Common myeloid progenitor, CD34-positive (primary cell): ENCODE results near the gene MYZAP.

ENCODE experiments used
- CTCF ChIA-PET: fragments of 350-600 bp; sonication (Branson Sonifier 250); formaldehyde crosslinking; loops from one replicate; lab custom pipeline; 2021; ENCODE audit warnings: antibody characterized with exemption; lab: Charles Lee
- POLR2A ChIA-PET: fragments of 350-600 bp; sonication (Branson Sonifier 250); formaldehyde crosslinking; loops from one replicate; lab custom pipeline; 2021; ENCODE audit warnings: antibody characterized with exemption; lab: Charles Lee
- DNase-seq, 3 donors: peaks; one replicate each; pipeline versions ENCODE4 v3.0.0 to v3.0.0-alpha.2; 2013
- H3K27ac ChIP-seq, 2 experiments: 1 replicate in 1 of 2; 2 replicates in 1 of 2; pipeline ENCODE4 v1.7.0; 2013; ENCODE audit warnings: inconsistent platforms in 2 of 2, low read length in 2 of 2, mild to moderate bottlenecking in 2 of 2, low read depth in 1 of 2, moderate library complexity in 1 of 2; ENCODE audit not compliant: severe bottlenecking in 2 of 2, insufficient read depth in 1 of 2, poor library complexity in 1 of 2
- H3K27me3 ChIP-seq, 5 experiments: replicated peaks in 2 of 5; 1 replicate in 3 of 5; 2 replicates in 2 of 5; pipeline versions ENCODE4 v1.6.1 to v1.7.0; 2013; ENCODE audit warnings: low read length in 4 of 5, mild to moderate bottlenecking in 2 of 5, moderate library complexity in 2 of 5, inconsistent platforms in 1 of 5; ENCODE audit not compliant: insufficient read depth in 5 of 5, control insufficient read depth in 4 of 5
- H3K36me3 ChIP-seq, 4 experiments: 1 replicate in 2 of 4; 2 replicates in 2 of 4; pipeline versions ENCODE4 v1.6.1 to v1.7.0; 2013; ENCODE audit warnings: low read length in 3 of 4, control low read depth in 1 of 4, mild to moderate bottlenecking in 1 of 4; ENCODE audit not compliant: control insufficient read depth in 4 of 4, insufficient read depth in 4 of 4
- H3K4me1 ChIP-seq, 4 experiments: 1 replicate in 3 of 4; 2 replicates in 1 of 4; pipeline versions ENCODE4 v1.6.1 to v1.7.1; 2013; ENCODE audit warnings: low read length in 3 of 4, mild to moderate bottlenecking in 3 of 4, control low read depth in 1 of 4, inconsistent platforms in 1 of 4, moderate library complexity in 1 of 4; ENCODE audit not compliant: control insufficient read depth in 4 of 4, insufficient read depth in 4 of 4; ENCODE audit errors: control extremely low read depth in 1 of 4
- H3K4me3 ChIP-seq, 7 experiments: 1 replicate in 4 of 7; 2 replicates in 3 of 7; pipeline versions ENCODE4 v1.5.1 to v1.7.0; 2013; ENCODE audit warnings: mild to moderate bottlenecking in 7 of 7, low read length in 6 of 7, moderate library complexity in 6 of 7, inconsistent platforms in 2 of 7, low read depth in 2 of 7, control low read depth in 1 of 7; ENCODE audit not compliant: insufficient read depth in 4 of 7, control insufficient read depth in 1 of 7; ENCODE audit errors: extremely low read depth in 1 of 7
- H3K9me3 ChIP-seq, 5 experiments: 1 replicate in 4 of 5; 2 replicates in 1 of 5; pipeline versions ENCODE4 v1.6.1 to v1.7.1; 2013; ENCODE audit warnings: low read length in 4 of 5, mild to moderate bottlenecking in 2 of 5, inconsistent platforms in 1 of 5, low read depth in 1 of 5, moderate library complexity in 1 of 5; ENCODE audit not compliant: control insufficient read depth in 4 of 5, insufficient read depth in 2 of 5; ENCODE audit errors: control extremely low read depth in 1 of 5
- WGBS: methylation state at CpG from one replicate; pipeline ENCODE4 v1.1.5; 2013; ENCODE audit not compliant: insufficient coverage; 5-methylcytosine and 5-hydroxymethylcytosine counted together

Gene MYZAP

DNA sequence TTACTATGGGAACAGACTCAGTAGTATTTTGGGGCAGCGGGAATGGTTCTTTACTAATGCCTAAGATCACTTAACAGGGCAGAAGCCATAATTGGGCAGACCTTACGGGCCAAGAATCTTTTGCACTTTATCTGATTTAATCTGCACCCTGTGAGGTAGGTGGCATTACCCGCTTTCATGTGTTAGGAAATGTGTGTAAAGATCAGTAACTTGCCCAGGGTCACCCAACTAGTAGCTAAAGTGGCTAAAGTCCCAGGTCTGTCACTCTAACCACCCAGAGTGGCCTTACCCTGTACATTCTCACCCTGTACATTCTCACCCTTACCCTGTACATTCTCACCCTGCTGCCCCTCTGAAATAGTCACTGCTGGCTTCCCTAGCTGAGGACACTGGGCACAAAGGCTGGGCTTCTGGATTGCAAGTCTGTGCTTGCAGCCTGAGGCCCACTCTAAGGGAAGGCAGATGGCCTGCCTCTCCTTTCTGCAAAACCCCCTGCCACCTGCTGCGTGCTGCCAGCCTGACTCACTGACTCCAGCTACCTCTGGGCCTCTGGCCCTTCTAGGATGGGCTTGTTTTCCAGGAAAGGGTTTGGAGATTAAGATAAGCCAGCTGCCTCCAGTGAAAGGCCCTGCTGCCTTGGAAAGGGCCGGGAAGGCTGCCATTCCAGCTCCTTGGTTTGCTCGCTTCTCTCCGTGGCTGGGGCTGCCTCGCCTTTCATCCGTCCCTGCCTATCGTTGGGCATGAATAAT lies 37.5 kb upstream of the MYZAP start:
- H3K36me3 ChIP-seq: no peaks in the 10 kb centered on the region
- peaks cover 0 to 2% (median 0%) of the 10 kb centered on the region in 5 experiments for H3K9me3 ChIP-seq
- WGBS: 86% methylated on average over 8 of the region's 10 CpGs
- no peak for DNase-seq
- peaks cover 0 to 1% (median 0%) of the 10 kb centered on the region in 5 experiments for H3K27me3 ChIP-seq
- ChIA-PET CTCF (interaction anchor here (0.7 to 4.8 kb wide), 3 partner anchors 11 to 57 kb away, joined by 3 to 18 read pairs (median 3); no protein-coding TSS in a partner anchor), POLR2A (no interaction called here)
- H3K4me3 ChIP-seq: no peak overlapping the region
- no peak overlapping the region for H3K27ac ChIP-seq
- H3K4me1 ChIP-seq: no peaks in the 10 kb centered on the region

DNA sequence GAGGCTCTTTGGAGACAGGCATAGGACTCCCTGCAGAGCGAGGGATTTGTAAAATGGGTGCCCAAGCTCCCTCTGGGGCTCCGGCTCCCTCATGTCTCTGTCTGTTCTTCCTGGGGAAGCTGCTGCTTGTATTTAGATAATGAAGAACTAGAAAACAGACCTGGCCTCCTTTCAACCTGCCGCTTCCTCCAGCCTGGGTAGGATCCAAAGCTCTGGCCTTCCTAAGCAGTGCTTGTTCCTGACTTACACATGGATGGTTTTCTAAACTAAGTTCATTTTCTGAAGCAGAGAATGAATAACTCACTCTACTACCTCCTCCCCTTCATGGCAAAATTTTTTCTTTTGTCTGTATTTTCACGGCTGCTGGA lies 36.9 kb upstream of the MYZAP start:
- Histone ChIP-seq H3K27ac (no peak overlapping the region), H3K27me3 (peaks cover 0 to 1% (median 0%) of the 10 kb centered on the region in 5 experiments), H3K9me3 (peaks cover 0 to 2% (median 0%) of the 10 kb centered on the region in 5 experiments), H3K4me3 (no peak overlapping the region), H3K36me3 (no peaks in the 10 kb centered on the region), H3K4me1 (no peaks in the 10 kb centered on the region)
- ChIA-PET POLR2A (no interaction called here), CTCF (interaction anchor here (0.7 to 4.8 kb wide), 5 partner anchors 12 to 88 kb away, joined by 3 to 18 read pairs (median 3); no protein-coding TSS in a partner anchor)
- 94% methylated on average over 3 of the region's 4 CpGs for WGBS
- DNase-seq: no peak

DNA sequence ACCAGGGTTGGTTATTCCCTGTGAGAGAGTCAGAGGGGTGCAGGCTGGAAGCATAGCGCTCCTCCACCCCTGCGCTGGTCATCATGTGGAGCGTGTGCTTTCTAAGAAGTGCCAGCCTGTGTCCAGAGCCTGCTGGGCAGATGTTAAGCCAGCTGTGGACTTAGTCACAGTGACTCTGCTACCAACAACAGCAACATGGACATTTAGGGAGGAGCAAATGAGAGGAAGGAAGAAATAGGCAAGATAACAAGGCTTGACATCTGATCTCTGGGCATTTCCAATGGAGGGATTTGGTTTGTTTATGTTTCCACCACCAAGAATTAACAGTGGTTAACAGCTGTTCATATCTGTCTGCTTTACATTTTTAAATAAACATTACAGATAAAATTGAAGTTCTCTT lies 36.4 kb upstream of the MYZAP start:
- CTCF ChIA-PET: interaction anchor here (0.7 to 4.8 kb wide), 4 partner anchors 12 to 87 kb away, joined by 3 to 18 read pairs (median 3); no protein-coding TSS in a partner anchor
- no peak for DNase-seq

DNA sequence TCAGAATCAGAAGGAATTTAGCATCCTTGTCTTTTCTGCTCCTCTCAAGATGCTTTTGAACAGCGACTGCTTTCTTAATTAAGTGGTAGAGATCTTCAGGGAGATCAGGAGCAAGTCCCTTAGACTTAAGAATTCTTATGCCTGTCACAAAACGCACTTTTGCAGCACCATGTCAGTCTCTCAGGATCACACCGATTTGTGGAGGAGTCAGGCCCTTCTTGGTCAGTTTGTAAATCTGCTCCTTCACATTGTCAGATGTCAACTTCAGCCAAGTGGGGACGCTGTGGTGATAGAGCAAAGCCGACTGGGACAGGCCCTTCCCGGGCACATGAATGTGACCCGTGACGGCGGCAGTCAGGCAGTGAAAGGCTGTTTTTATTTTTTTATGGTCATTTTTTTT lies 35.7 kb upstream of the MYZAP start:
- CTCF ChIA-PET: interaction anchor here (0.7 to 4.8 kb wide), 5 partner anchors 9 to 86 kb away, joined by 3 to 18 read pairs (median 3); no protein-coding TSS in a partner anchor
- POLR2A ChIA-PET: no interaction called here

More for the DNA sequence above, 36.4 kb upstream of the MYZAP start:
- H3K4me3 ChIP-seq: no peak overlapping the region
- no peak overlapping the region for H3K27ac ChIP-seq
- WGBS: no CpG with 5 or more reads among the region's 3 CpGs
- H3K9me3 ChIP-seq: peaks cover 0 to 2% (median 0%) of the 10 kb centered on the region in 5 experiments
- H3K36me3 ChIP-seq: no peaks in the 10 kb centered on the region
- POLR2A ChIA-PET: no interaction called here
- no peaks in the 10 kb centered on the region for H3K4me1 ChIP-seq
- H3K27me3 ChIP-seq: peaks cover 0 to 1% (median 0%) of the 10 kb centered on the region in 5 experiments

DNA sequence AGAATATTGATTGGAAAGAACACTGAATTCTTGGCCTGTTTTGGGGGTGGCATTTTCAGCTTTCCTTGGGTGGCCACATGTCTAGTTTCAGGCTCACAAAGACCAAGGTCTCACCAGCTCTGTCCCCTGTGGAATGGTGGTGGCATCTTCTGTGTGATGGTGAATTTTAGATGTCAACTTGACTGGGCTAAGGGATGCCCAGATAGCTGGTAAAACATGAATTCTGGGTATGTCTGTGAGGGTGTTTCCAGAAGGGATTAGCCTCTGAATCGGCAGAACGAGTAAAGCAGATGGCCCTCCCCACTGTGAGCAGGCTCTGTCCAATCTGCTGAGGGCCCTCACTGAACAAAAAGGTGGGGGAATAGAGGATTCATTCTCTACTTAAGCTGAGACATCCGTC lies 34.4 kb upstream of the MYZAP start:
- Histone ChIP-seq H3K4me1 (peaks cover 5 to 12% (median 12%) of the 10 kb centered on the region in 4 experiments), H3K27ac (no peak overlapping the region), H3K4me3 (no peak overlapping the region), H3K9me3 (peaks cover 0 to 2% (median 0%) of the 10 kb centered on the region in 5 experiments), H3K36me3 (no peaks in the 10 kb centered on the region), H3K27me3 (no peaks in the 10 kb centered on the region)
- 100% methylated on average over 2 of the region's 3 CpGs for WGBS
- ChIA-PET POLR2A (interaction anchor here (0.5 kb wide), 1 partner anchor 958 kb away, joined by 3 read pairs; no protein-coding TSS in a partner anchor), CTCF (interaction anchor here (0.8 to 1.6 kb wide), 4 partner anchors 9 to 304 kb away, joined by 3 to 4 read pairs (median 4); no protein-coding TSS in a partner anchor)
- DNase-seq: no peak

More for the DNA sequence above, 35.7 kb upstream of the MYZAP start:
- no peaks in the 10 kb centered on the region for H3K27me3 ChIP-seq
- DNase-seq: no peak
- no peak overlapping the region for H3K27ac ChIP-seq
- WGBS: 98% methylated on average over 7 of the region's 9 CpGs
- peaks cover 0 to 2% (median 0%) of the 10 kb centered on the region in 5 experiments for H3K9me3 ChIP-seq
- peaks cover 0 to 1% (median under 1%) of the 10 kb centered on the region in 4 experiments for H3K4me1 ChIP-seq
- H3K36me3 ChIP-seq: no peaks in the 10 kb centered on the region
- H3K4me3 ChIP-seq: no peak overlapping the region

DNA sequence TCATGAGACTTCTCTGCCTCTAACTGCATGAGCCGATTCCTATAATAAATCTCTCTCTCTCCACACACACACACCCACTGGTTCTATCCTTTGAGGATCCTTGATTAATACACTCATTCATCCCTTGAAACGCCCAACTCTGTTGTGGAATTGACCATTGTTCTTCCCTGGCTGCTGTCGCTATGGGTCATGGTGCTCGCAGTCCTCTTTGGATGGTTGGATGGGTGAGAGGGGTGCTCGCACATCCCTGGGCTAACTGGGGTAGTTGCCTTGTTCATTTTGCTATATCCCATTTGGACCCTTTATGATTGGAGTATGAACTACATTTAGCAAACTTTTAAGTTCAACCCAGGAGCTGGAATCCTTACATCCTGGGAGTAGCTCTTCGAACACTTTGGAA lies 33.9 kb upstream of the MYZAP start:
- H3K9me3 ChIP-seq: peaks cover 0 to 2% (median 0%) of the 10 kb centered on the region in 5 experiments
- H3K4me3 ChIP-seq: no peak overlapping the region
- ChIA-PET POLR2A (no interaction called here), CTCF (interaction anchor here (0.9 to 1.7 kb wide), 3 partner anchors 10 to 303 kb away, joined by 4 read pairs; no protein-coding TSS in a partner anchor)
- peaks cover 5 to 18% (median 14%) of the 10 kb centered on the region in 4 experiments for H3K4me1 ChIP-seq
- no peaks in the 10 kb centered on the region for H3K36me3 ChIP-seq
- WGBS: 93% methylated on average over 3 of the region's 6 CpGs
- DNase-seq: no peak
- H3K27ac ChIP-seq: no peak overlapping the region
- no peaks in the 10 kb centered on the region for H3K27me3 ChIP-seq
